Hepatocyte (in vitro differentiated cells): ENCODE data around the gene TBC1D1.

Experiments used
- EZH2 ChIP-seq: fragments of 200-600 bp; sonication (generic); IDR thresholded peaks from 2 replicates; pipeline ENCODE4 v1.6.1; 2016; ENCODE audit warnings: antibody characterized with exemption, mild to moderate bottlenecking, borderline replicate concordance
- TF ChIP-seq, protein P1 (sequence below): fragments of 200-600 bp; sonication (generic); IDR thresholded peaks from 2 replicates; pipeline ENCODE4 v1.5.1; 2016; ENCODE audit warnings: antibody characterized with exemption, mild to moderate bottlenecking; ENCODE audit not compliant: poor library complexity

DNA sequence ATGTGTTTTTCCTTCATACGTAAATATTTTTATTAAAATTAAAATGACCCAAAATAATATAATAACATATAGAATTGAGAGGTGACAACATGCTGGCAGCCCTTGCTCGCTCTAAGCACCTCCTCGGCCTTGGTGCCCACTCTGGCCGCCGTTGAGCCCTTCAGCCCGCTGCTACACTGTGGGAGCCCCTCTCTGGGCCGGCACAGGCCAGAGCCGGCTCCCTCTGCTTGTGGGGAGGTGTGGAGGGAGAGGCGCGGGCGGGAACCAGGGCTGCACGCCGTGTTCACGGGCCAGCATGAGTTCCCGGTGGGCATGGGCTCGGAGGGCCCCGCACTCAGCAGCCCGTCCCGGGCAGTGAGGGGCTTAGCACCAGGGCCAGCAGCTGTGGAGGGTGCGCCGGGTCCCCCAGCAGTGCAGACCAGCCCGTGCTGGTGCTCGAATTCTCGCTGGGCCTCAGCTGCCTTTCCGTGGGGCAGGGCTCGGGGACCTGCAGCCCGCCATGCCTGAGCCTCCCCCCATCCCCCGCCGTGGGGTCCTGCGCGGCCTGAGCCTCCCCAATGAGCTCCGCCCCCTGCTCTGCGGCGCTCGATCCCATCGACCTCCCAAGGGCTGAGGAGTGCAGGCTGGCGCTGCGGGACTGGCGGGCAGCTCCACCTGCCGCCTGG lies 291.6 kb downstream of the TBC1D1 start:
- TF ChIP-seq, protein P1, sequence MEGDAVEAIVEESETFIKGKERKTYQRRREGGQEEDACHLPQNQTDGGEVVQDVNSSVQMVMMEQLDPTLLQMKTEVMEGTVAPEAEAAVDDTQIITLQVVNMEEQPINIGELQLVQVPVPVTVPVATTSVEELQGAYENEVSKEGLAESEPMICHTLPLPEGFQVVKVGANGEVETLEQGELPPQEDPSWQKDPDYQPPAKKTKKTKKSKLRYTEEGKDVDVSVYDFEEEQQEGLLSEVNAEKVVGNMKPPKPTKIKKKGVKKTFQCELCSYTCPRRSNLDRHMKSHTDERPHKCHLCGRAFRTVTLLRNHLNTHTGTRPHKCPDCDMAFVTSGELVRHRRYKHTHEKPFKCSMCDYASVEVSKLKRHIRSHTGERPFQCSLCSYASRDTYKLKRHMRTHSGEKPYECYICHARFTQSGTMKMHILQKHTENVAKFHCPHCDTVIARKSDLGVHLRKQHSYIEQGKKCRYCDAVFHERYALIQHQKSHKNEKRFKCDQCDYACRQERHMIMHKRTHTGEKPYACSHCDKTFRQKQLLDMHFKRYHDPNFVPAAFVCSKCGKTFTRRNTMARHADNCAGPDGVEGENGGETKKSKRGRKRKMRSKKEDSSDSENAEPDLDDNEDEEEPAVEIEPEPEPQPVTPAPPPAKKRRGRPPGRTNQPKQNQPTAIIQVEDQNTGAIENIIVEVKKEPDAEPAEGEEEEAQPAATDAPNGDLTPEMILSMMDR = no peak
- TF ChIP-seq EZH2 = no peak
